Skeletal muscle satellite cell (primary cell): ENCODE measurements around the gene SS18L1.
"Not testable (repeated sequence)": the region's sequence is repeated elsewhere in the genome, so short reads cannot be mapped to it uniquely, and the experiment has no call there.

Source experiments
- H3K27me3 ChIP-seq: 2 replicates; pipeline ENCODE4 v1.7.0; 2013; ENCODE audit warnings: low read length; ENCODE audit not compliant: control insufficient read depth, insufficient read depth
- H3K36me3 ChIP-seq: 2 replicates; pipeline ENCODE4 v1.7.0; 2013; ENCODE audit warnings: mild to moderate bottlenecking, control low read depth, low read length; ENCODE audit not compliant: insufficient read depth
- H3K4me1 ChIP-seq: 2 replicates; pipeline ENCODE4 v1.7.0; 2013; ENCODE audit warnings: low read length; ENCODE audit not compliant: control insufficient read depth, insufficient read depth
- H3K4me2 ChIP-seq: 2 replicates; pipeline ENCODE4 v1.7.0; 2013; ENCODE audit warnings: mild to moderate bottlenecking, low read length
- H3K4me3 ChIP-seq: 2 replicates; pipeline ENCODE4 v1.7.0; 2013; ENCODE audit warnings: low read length
- H3K9ac ChIP-seq: 2 replicates; pipeline ENCODE4 v1.7.0; 2013; ENCODE audit warnings: mild to moderate bottlenecking, low read depth, low read length, moderate library complexity
- H3K9me3 ChIP-seq: replicated peaks from 2 replicates; pipeline ENCODE4 v1.7.0; 2013; ENCODE audit warnings: mild to moderate bottlenecking, control low read depth, low read length

The SS18L1 gene

GRCh38 chr20:62142252-62143080, 1.1 kb upstream of the SS18L1 start:
- Histone ChIP-seq H3K9me3 (no peaks in the 10 kb centered on the region), H3K4me1 (peaks cover 24% of the 10 kb centered on the region), H3K36me3 (peaks cover 41% of the 10 kb centered on the region), H3K27me3 (no peaks in the 10 kb centered on the region), H3K4me3 (peak overlapping the region; percentile 82), H3K4me2 (peak overlapping the region; percentile 97), H3K9ac (peak overlapping the region; percentile 98)

GRCh38 chr20:62143957-62144825, 622 bp downstream of the SS18L1 start:
- Histone ChIP-seq H3K27me3 (no peaks in the 10 kb centered on the region), H3K4me3 (peak overlapping the region; percentile 82), H3K9ac (peak overlapping the region; percentile 98), H3K9me3 (no peaks in the 10 kb centered on the region), H3K4me2 (peak overlapping the region; percentile 92), H3K36me3 (peaks cover 24% of the 10 kb centered on the region), H3K4me1 (peaks cover 24% of the 10 kb centered on the region)

GRCh38 chr20:62145688-62146018, 2.1 kb downstream of the SS18L1 start:
- Histone ChIP-seq H3K9me3 (no peaks in the 10 kb centered on the region), H3K9ac (no peak overlapping the region), H3K27me3 (no peaks in the 10 kb centered on the region), H3K4me2 (peak overlapping the region; percentile 92), H3K4me1 (peaks cover 24% of the 10 kb centered on the region), H3K4me3 (no peak overlapping the region), H3K36me3 (peaks cover 10% of the 10 kb centered on the region)

GRCh38 chr20:62146019-62146755, 2.6 kb downstream of the SS18L1 start:
- no peak overlapping the region for H3K4me3 ChIP-seq
- H3K27me3 ChIP-seq, result no peaks in the 10 kb centered on the region
- H3K4me1 ChIP-seq, result peaks cover 20% of the 10 kb centered on the region
- H3K9me3 ChIP-seq, result no peaks in the 10 kb centered on the region
- no peak overlapping the region for H3K4me2 ChIP-seq
- H3K9ac ChIP-seq, result no peak overlapping the region
- peaks cover 7% of the 10 kb centered on the region for H3K36me3 ChIP-seq

- Histone ChIP-seq H3K36me3 (peaks cover 7% of the 10 kb centered on the region), H3K4me3 (no peak overlapping the region), H3K4me2 (no peak overlapping the region), H3K4me1 (peaks cover 12% of the 10 kb centered on the region), H3K9me3 (no peaks in the 10 kb centered on the region), H3K9ac (no peak overlapping the region), H3K27me3 (no peaks in the 10 kb centered on the region)
Observed at GRCh38 chr20:62147125-62147524, 3.6 kb downstream of the SS18L1 start.

GRCh38 chr20:62147528-62147927, 4.0 kb downstream of the SS18L1 start:
- no peak overlapping the region for H3K4me2 ChIP-seq
- H3K27me3 ChIP-seq, result no peaks in the 10 kb centered on the region
- peaks cover 9% of the 10 kb centered on the region for H3K36me3 ChIP-seq
- H3K4me1 ChIP-seq, result peaks cover 12% of the 10 kb centered on the region
- H3K9me3 ChIP-seq, result no peaks in the 10 kb centered on the region
- H3K4me3 ChIP-seq, result no peak overlapping the region
- no peak overlapping the region for H3K9ac ChIP-seq

- H3K4me3 ChIP-seq, H3K9me3 ChIP-seq, H3K4me2 ChIP-seq, H3K9ac ChIP-seq, H3K27me3 ChIP-seq: not testable (repeated sequence)
- Histone ChIP-seq H3K4me1 (peaks cover 12% of the 10 kb centered on the region), H3K36me3 (peaks cover 13% of the 10 kb centered on the region)
Observed at GRCh38 chr20:62148383-62148782, 4.8 kb downstream of the SS18L1 start.

- H3K9ac ChIP-seq, result no peak overlapping the region
- peaks cover 15% of the 10 kb centered on the region for H3K36me3 ChIP-seq
- no peaks in the 10 kb centered on the region for H3K9me3 ChIP-seq
- H3K4me2 ChIP-seq, result no peak overlapping the region
- H3K4me3 ChIP-seq, result no peak overlapping the region
- H3K4me1 ChIP-seq, result peaks cover 12% of the 10 kb centered on the region
- no peaks in the 10 kb centered on the region for H3K27me3 ChIP-seq
Observed at GRCh38 chr20:62148908-62149314, 5.3 kb downstream of the SS18L1 start.

- Histone ChIP-seq H3K27me3 (no peaks in the 10 kb centered on the region), H3K4me2 (no peak overlapping the region), H3K36me3 (peaks cover 21% of the 10 kb centered on the region), H3K4me1 (peaks cover 10% of the 10 kb centered on the region), H3K9me3 (no peaks in the 10 kb centered on the region), H3K9ac (no peak overlapping the region), H3K4me3 (no peak overlapping the region)
Observed at GRCh38 chr20:62149532-62150309, 6.2 kb downstream of the SS18L1 start.

GRCh38 chr20:62150310-62150575, 6.7 kb downstream of the SS18L1 start:
- H3K9me3 ChIP-seq, result no peaks in the 10 kb centered on the region
- no peak overlapping the region for H3K4me3 ChIP-seq
- H3K36me3 ChIP-seq, result peaks cover 21% of the 10 kb centered on the region
- H3K4me1 ChIP-seq, result peaks cover 5% of the 10 kb centered on the region
- H3K4me2 ChIP-seq, result no peak overlapping the region
- H3K9ac ChIP-seq, result no peak overlapping the region
- H3K27me3 ChIP-seq, result no peaks in the 10 kb centered on the region

- H3K27me3 ChIP-seq, result no peaks in the 10 kb centered on the region
- no peaks in the 10 kb centered on the region for H3K9me3 ChIP-seq
- H3K4me2 ChIP-seq, result no peak overlapping the region
- no peak overlapping the region for H3K4me3 ChIP-seq
- peaks cover 6% of the 10 kb centered on the region for H3K4me1 ChIP-seq
- no peak overlapping the region for H3K9ac ChIP-seq
- peaks cover 18% of the 10 kb centered on the region for H3K36me3 ChIP-seq
Observed at GRCh38 chr20:62151225-62151624, 7.7 kb downstream of the SS18L1 start.
